Activated gamma-delta T cell treated with Interleukin-2 at 50 U/mL for 16 hours (primary cell): ENCODE data around the gene STK32C.
"Not testable (repeated sequence)": the region's sequence is repeated elsewhere in the genome, so short reads cannot be mapped to it uniquely, and the experiment has no call there.

ENCODE experiments used
- DNase-seq: peaks from one replicate; pipeline ENCODE4 v3.0.0-alpha.2; 2020

STK32C gene

GRCh38 chr10:132162590-132163277 is 145.0 kb downstream of the STK32C start:
- no peak for DNase-seq

GRCh38 chr10:132162021-132162531 is 145.7 kb downstream of the STK32C start:
- no peak for DNase-seq

GRCh38 chr10:132160834-132161622 is 146.7 kb downstream of the STK32C start:
- not testable (repeated sequence) for DNase-seq

- not testable (repeated sequence) for DNase-seq
Measured at GRCh38 chr10:132160231-132160630, 147.5 kb downstream of the STK32C start.

GRCh38 chr10:132159302-132160230 is 148.2 kb downstream of the STK32C start:
- DNase-seq, result not testable (repeated sequence)

- DNase-seq, result no peak
Measured at GRCh38 chr10:132158823-132159222, 148.9 kb downstream of the STK32C start.

GRCh38 chr10:132158122-132158741 is 149.5 kb downstream of the STK32C start:
- DNase-seq, result no peak
